ENCODE measurements around the gene CLP1.
"Not testable (repeated sequence)": the region's sequence is repeated elsewhere in the genome, so short reads cannot be mapped to it uniquely, and the experiment has no call there.

GRCh38 chr11:57652230-57652629 is 5.3 kb upstream of the CLP1 start:
- TF ChIP-seq CTCF (IDR thresholded peaks at IDR 0.05 in 8 of 11, conservative IDR thresholded peaks at IDR 0.05 in 3 of 11); POLR2A (IDR thresholded peaks at IDR 0.05); POLR2AphosphoS5 (IDR thresholded peaks at IDR 0.05): not testable (repeated sequence)

Measured in spleen (tissue), 7 donors.